ENCODE results near the gene CD68. TPM values are rescaled to one million over a fixed set of nuclear protein-coding genes. Genes with fewer than 3 reads are reported as not detected.

Gene CD68
- total RNA-seq, 1 experiment from 2014 or later: 1.8 TPM

DNA sequence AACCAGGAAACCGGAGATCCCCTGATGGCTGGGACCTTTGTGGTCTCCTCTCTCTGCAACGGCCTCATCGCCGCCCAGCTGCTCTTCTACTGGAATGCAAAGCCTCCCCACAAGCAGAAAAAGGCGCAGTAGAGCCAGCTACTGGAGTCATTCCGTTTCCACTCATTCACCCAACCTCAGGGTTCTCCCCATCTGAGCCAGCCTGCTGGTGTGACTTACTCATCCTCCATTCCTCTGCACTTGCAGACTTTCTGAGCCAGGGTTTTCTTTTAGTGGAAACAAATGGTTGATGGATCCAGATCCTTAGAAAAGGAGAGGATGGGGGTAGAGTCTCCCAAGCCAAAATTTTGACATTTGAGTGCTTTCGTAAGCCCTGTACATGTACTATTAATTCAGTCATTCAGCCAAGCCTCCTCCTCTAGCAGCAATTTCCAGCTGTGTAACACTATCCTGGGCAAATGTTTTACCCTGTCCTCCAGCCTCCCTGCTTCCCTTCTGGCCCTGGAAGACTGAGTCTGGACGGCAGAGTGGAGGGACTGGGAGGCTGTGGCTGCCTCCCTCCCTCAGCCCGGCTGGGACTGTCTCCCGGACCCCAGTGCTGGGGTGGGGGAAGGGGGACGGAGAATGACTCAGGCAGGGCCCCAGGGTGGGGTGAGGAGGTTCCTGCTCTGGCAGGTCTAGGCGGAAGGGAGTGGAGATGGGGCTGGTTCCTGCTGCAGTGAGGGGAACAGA is 8.1 kb downstream of the CD68 start:
- no peak overlapping the region for H3K27ac ChIP-seq (ENCODE audit: low read depth, low read length, poor library complexity, severe bottlenecking)
- no peak for TF ChIP-seq EZH2 (IDR thresholded peaks at IDR 0.05; ENCODE audit: borderline replicate concordance, low read depth, low read length, poor library complexity, severe bottlenecking)
- TF ChIP-seq, protein P1, sequence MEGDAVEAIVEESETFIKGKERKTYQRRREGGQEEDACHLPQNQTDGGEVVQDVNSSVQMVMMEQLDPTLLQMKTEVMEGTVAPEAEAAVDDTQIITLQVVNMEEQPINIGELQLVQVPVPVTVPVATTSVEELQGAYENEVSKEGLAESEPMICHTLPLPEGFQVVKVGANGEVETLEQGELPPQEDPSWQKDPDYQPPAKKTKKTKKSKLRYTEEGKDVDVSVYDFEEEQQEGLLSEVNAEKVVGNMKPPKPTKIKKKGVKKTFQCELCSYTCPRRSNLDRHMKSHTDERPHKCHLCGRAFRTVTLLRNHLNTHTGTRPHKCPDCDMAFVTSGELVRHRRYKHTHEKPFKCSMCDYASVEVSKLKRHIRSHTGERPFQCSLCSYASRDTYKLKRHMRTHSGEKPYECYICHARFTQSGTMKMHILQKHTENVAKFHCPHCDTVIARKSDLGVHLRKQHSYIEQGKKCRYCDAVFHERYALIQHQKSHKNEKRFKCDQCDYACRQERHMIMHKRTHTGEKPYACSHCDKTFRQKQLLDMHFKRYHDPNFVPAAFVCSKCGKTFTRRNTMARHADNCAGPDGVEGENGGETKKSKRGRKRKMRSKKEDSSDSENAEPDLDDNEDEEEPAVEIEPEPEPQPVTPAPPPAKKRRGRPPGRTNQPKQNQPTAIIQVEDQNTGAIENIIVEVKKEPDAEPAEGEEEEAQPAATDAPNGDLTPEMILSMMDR (conservative IDR thresholded peaks at IDR 0.05; ENCODE audit: low read depth, low read length): no peak
- H3K36me3 ChIP-seq (ENCODE audit: insufficient read depth, low read length, poor library complexity, severe bottlenecking): peaks cover 54% of the 10 kb centered on the region
- DNase-seq (ENCODE audit: low spot score): no peak
- no TSS peak for BruUV-seq (replicated peaks)
- no peaks in the 10 kb centered on the region for H3K27me3 ChIP-seq (replicated peaks; ENCODE audit: insufficient read depth, low read depth, low read length, poor library complexity)
- no peak overlapping the region for H3K4me3 ChIP-seq (ENCODE audit: low read depth, low read length, poor library complexity, severe bottlenecking)
- peaks cover 17% of the 10 kb centered on the region for H3K4me1 ChIP-seq (ENCODE audit: insufficient read depth, low read length, poor library complexity, severe bottlenecking)
- H3K9me3 ChIP-seq (ENCODE audit: low read depth, low read length, poor library complexity, severe bottlenecking): no peaks in the 10 kb centered on the region
- intact Hi-C loops (cut with micrococcal nuclease; ENCODE audit: unreplicated experiment): no loop called here
- ChIA-PET POLR2A (ENCODE audit: low non-redundant PET) (interaction anchor here (0.9 kb wide), 1 partner anchor 109 kb away, joined by 3 read pairs; no protein-coding TSS in a partner anchor), CTCF (interaction anchor here (0.6 to 0.7 kb wide), 2 partner anchors 73 to 92 kb away, joined by 3 to 7 read pairs; no protein-coding TSS in a partner anchor)

DNA sequence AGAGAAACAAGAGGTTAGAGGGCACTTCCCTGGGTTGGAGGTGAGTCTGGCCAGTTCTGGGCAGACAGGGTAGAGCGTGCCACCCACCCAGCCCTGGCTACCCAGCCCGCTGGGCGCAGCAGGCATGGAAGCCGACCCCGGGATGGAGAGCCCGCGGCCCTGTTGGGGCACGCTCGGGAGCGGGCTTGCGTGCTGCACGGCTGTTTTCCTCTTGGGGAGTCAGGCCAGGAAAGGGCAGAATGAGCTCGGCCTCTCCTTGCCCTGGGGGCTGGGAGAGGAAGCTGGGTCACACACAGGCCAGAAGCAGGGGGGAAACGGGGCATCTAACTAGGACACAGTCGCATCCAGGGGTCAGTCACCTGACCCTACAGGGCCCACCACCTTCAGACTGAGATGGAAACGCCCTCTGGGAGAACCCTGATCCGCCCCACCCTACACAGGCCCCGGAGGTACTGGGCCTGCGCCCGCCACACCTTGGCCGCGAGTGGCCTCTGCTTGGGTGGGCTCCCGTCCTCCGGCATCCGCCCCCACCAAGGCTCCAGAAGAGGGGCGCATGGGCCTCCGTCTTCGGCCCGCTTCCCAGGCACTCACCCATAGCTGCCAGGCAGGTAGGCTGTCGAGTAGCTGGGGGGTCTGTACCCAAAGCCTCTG is 9.2 kb downstream of the CD68 start:
- no peak for DNase-seq (ENCODE audit: low spot score)
- Histone ChIP-seq H3K4me3 (ENCODE audit: low read depth, low read length, poor library complexity, severe bottlenecking) (no peak overlapping the region), H3K9me3 (ENCODE audit: low read depth, low read length, poor library complexity, severe bottlenecking) (no peaks in the 10 kb centered on the region), H3K4me1 (ENCODE audit: insufficient read depth, low read length, poor library complexity, severe bottlenecking) (peaks cover 10% of the 10 kb centered on the region), H3K36me3 (ENCODE audit: insufficient read depth, low read length, poor library complexity, severe bottlenecking) (peaks cover 65% of the 10 kb centered on the region), H3K27me3 (replicated peaks; ENCODE audit: insufficient read depth, low read depth, low read length, poor library complexity) (no peaks in the 10 kb centered on the region), H3K27ac (ENCODE audit: low read depth, low read length, poor library complexity, severe bottlenecking) (peak overlapping the region; percentile 48)
- ChIA-PET CTCF (interaction anchor here (0.6 to 1.2 kb wide), 7 partner anchors 9 to 543 kb away, joined by 4 to 9 read pairs (median 4); partner anchors contain the start of genes CD68, FXR2, TP53 and WRAP53), POLR2A (ENCODE audit: low non-redundant PET) (interaction anchor here (0.5 kb wide), 1 partner anchor 105 kb away, joined by 3 read pairs; the partner anchor contains the start of gene POLR2A)
- intact Hi-C loops (cut with micrococcal nuclease; ENCODE audit: unreplicated experiment): no loop called here
- no TSS peak for BruUV-seq (replicated peaks)
- TF ChIP-seq, protein P1 (conservative IDR thresholded peaks at IDR 0.05; ENCODE audit: low read depth, low read length): no peak
- TF ChIP-seq EZH2 (IDR thresholded peaks at IDR 0.05; ENCODE audit: borderline replicate concordance, low read depth, low read length, poor library complexity, severe bottlenecking): no peak

DNA sequence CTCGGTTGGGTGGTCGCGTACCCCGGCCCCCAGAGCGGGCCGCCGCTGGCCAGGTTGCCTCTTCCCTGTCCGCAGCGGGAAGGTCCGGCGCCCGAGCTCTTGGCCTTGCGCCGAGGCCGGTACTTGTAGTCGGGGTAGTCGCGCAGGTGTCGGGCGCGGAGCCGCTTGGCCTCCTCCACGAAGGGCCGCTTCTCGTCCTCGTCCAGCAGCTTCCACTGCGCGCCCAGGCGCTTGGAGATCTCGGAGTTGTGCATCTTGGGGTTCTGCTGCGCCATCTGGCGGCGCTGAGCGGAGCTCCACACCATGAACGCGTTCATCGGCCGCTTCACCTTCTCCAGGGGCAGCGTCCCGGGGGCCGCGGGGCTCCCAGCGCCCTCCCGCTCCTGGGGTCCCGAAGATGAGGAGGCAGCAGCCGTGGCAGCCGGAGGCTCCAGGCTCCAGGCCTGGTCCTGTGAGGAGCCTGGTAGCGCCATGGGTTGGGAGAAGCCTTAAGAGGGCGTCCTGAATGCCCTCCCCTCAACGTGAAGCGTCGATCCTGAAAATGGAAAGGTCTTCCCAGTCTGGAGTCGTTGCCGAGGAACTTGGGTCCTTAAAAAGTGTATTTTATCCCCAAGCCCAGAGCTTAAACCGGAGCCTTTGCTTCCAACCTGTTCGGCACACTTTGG is 9.9 kb downstream of the CD68 start:
- no peaks in the 10 kb centered on the region for H3K9me3 ChIP-seq (ENCODE audit: low read depth, low read length, poor library complexity, severe bottlenecking)
- H3K27me3 ChIP-seq (replicated peaks; ENCODE audit: insufficient read depth, low read depth, low read length, poor library complexity): no peaks in the 10 kb centered on the region
- DNase-seq (ENCODE audit: low spot score): peak; percentile 90
- H3K27ac ChIP-seq (ENCODE audit: low read depth, low read length, poor library complexity, severe bottlenecking): peak overlapping the region; percentile 48
- no peak overlapping the region for H3K4me3 ChIP-seq (ENCODE audit: low read depth, low read length, poor library complexity, severe bottlenecking)
- no TSS peak for BruUV-seq (replicated peaks)
- peaks cover 10% of the 10 kb centered on the region for H3K4me1 ChIP-seq (ENCODE audit: insufficient read depth, low read length, poor library complexity, severe bottlenecking)
- H3K36me3 ChIP-seq (ENCODE audit: insufficient read depth, low read length, poor library complexity, severe bottlenecking): peaks cover 72% of the 10 kb centered on the region
- TF ChIP-seq, protein P1 (conservative IDR thresholded peaks at IDR 0.05; ENCODE audit: low read depth, low read length): peak; percentile 94
- TF ChIP-seq EZH2 (IDR thresholded peaks at IDR 0.05; ENCODE audit: borderline replicate concordance, low read depth, low read length, poor library complexity, severe bottlenecking): no peak
- CTCF ChIA-PET: interaction anchor here (0.6 to 1.2 kb wide), 8 partner anchors 9 to 544 kb away, joined by 3 to 9 read pairs (median 4); partner anchors contain the start of genes CD68, FXR2, TP53 and WRAP53
- POLR2A ChIA-PET (ENCODE audit: low non-redundant PET): interaction anchor here (0.5 to 1.7 kb wide), 2 partner anchors 99 to 105 kb away, joined by 3 read pairs; partner anchors contain the start of genes POLR2A and WRAP53
- intact Hi-C loops (cut with micrococcal nuclease; ENCODE audit: unreplicated experiment): no loop called here
